ENCODE results near the gene TTBK1.

The TTBK1 gene

DNA sequence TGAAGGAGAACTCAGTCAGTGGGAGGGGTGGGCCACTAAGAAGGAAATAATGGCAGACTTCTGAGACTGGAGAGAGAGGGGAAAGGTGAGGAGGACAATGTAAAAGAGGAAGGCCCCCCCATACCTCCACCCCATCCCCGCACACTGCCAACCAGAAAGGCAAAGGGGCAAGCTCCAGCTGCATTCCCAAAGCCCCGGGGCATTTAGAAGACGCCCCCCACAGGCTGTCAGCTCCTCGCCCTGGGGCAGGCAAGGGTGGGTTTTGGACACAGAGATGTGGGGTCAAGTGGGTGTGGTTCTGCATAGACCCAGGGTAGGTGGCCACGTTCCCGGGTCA lies 34.0 kb downstream of the TTBK1 start:
- H3K36me3 Mint-ChIP-seq (ENCODE audit: low read depth) = no peaks in the 10 kb centered on the region
- H3K27ac Mint-ChIP-seq = no peak overlapping the region
- no peaks in the 10 kb centered on the region for H3K9me3 Mint-ChIP-seq
- peaks cover 93% of the 10 kb centered on the region for H3K27me3 Mint-ChIP-seq
- peaks cover 19% of the 10 kb centered on the region for H3K4me1 Mint-ChIP-seq (ENCODE audit: low read depth)
- intact Hi-C loops (cut with micrococcal nuclease) = no loop called here
- no peak overlapping the region for H3K4me3 Mint-ChIP-seq

DNA sequence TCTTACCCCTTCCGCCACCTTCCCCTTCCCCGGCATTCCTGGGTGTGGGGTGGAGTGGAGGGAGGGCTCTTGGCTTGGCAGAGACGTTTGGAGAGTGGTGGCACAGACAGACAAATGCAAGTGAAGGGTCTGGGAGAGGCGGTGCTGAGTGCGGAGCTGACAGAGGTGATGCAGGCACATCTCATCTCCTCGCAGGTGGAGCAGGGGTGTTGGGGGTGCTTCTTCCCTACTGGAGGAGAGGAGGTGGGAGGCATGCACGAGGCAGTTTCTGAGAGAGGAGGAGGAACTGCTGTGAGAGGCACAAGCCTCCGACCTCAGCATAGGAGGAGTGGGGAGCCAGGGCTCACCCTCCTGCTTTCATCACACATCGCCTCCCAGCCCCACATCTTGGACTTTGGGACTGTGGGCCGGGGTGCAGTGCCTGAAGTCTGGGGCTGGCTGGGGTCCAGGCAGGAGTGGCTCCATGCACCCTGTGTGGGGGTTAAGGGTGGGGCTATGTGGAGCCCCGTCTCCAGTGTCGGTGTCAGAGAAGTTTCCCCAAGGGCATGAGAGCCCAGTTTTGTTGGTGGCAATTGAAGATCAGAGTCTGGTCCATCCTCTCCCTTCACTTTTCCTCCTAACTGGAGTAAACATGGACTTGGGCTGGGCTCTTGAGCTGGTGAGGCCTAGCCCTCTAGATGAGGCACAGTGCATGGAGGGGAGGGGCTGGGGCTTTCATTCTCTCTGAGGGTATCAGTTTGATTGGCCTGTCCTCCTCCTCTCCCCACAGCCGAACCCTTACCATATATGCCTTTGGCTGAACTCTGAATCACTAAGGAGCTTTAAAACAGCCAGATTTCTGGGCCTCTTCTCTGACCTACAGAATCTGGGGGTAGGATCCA lies 34.6 kb downstream of the TTBK1 start:
- Mint-ChIP-seq H3K4me1 (ENCODE audit: low read depth) (peaks cover 23% of the 10 kb centered on the region), H3K4me3 (no peak overlapping the region), H3K36me3 (ENCODE audit: low read depth) (no peaks in the 10 kb centered on the region), H3K9me3 (no peaks in the 10 kb centered on the region), H3K27ac (no peak overlapping the region), H3K27me3 (peaks cover 91% of the 10 kb centered on the region)
- intact Hi-C loops (cut with micrococcal nuclease) = no loop called here

DNA sequence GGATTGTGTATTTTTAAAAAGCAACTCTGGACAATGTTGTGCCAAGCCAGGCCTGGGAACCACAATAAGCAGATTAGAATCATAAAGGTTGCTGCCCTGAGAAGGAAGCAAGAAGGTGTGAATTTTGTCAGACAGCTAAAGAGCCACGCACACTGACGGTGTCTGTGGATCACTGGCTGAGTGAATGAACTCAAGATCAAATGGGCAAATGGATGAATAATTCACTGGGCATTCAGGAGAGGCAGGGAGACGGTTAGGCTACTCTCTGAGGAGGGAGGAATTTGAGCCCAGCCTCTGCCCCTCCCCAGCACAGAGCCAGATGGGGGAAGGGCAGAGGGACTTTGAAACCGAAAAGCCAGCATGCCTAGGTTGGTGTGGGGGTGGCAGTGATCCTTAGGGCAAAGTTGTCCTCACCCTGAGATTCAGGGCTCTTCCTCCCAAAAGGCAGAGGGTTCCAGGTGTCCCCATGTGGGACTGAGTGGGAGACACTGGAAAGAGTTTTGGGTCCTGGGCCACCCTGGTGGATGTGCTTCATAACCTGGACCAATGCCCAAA lies 35.3 kb downstream of the TTBK1 start:
- Mint-ChIP-seq H3K4me1 (ENCODE audit: low read depth) (peaks cover 24% of the 10 kb centered on the region), H3K4me3 (no peak overlapping the region), H3K36me3 (ENCODE audit: low read depth) (no peaks in the 10 kb centered on the region), H3K27me3 (peaks cover 88% of the 10 kb centered on the region), H3K27ac (no peak overlapping the region), H3K9me3 (no peaks in the 10 kb centered on the region)
- intact Hi-C loops (cut with micrococcal nuclease) = no loop called here

DNA sequence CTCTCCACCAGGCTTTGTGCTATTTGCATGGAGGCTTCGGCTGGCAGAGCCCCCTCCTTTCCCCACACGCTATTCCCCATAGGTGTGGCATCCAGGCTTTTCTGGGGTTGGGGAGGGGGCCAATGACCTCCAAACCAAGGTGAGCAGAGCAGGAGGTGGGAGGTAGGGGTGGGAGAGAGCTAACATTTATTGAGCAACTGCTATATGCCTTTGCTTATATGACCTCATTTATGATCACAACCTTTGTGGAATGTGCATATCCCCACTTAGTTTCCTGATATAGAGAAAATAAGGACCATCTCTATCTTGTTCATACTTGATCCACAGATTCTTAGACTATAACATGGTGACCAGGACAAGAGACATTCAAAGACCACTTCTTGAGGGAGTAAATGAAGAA lies 37.0 kb downstream of the TTBK1 start:
- Mint-ChIP-seq H3K36me3 (ENCODE audit: low read depth) (no peaks in the 10 kb centered on the region), H3K4me3 (no peak overlapping the region), H3K9me3 (no peaks in the 10 kb centered on the region), H3K27me3 (peaks cover 86% of the 10 kb centered on the region), H3K27ac (no peak overlapping the region), H3K4me1 (ENCODE audit: low read depth) (peaks cover 13% of the 10 kb centered on the region)
- intact Hi-C loops (cut with micrococcal nuclease) = no loop called here

DNA sequence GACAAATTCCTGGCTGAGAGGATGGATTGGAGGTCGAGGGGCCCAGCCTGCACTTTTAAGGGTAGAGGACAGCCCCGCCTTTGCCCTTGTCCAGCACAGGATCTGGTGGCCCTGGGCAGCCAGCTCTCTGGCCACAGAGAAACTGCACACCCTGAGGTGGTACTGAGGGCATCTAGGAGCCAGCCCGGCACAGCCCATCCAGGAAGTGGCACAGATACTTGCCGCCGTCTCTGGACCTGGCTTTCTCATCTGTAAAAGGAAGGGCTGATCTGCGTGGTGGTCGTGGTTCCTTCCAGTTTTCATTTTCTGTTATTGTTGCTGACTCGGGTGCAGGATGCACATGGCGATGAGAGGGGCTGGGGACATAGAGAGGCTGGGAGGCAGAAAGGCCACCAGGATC lies 38.8 kb downstream of the TTBK1 start:
- Mint-ChIP-seq H3K9me3 (no peaks in the 10 kb centered on the region), H3K4me1 (ENCODE audit: low read depth) (peaks cover 5% of the 10 kb centered on the region), H3K4me3 (no peak overlapping the region), H3K27me3 (peaks cover 85% of the 10 kb centered on the region), H3K36me3 (ENCODE audit: low read depth) (no peaks in the 10 kb centered on the region), H3K27ac (no peak overlapping the region)
- intact Hi-C loops (cut with micrococcal nuclease) = no loop called here

DNA sequence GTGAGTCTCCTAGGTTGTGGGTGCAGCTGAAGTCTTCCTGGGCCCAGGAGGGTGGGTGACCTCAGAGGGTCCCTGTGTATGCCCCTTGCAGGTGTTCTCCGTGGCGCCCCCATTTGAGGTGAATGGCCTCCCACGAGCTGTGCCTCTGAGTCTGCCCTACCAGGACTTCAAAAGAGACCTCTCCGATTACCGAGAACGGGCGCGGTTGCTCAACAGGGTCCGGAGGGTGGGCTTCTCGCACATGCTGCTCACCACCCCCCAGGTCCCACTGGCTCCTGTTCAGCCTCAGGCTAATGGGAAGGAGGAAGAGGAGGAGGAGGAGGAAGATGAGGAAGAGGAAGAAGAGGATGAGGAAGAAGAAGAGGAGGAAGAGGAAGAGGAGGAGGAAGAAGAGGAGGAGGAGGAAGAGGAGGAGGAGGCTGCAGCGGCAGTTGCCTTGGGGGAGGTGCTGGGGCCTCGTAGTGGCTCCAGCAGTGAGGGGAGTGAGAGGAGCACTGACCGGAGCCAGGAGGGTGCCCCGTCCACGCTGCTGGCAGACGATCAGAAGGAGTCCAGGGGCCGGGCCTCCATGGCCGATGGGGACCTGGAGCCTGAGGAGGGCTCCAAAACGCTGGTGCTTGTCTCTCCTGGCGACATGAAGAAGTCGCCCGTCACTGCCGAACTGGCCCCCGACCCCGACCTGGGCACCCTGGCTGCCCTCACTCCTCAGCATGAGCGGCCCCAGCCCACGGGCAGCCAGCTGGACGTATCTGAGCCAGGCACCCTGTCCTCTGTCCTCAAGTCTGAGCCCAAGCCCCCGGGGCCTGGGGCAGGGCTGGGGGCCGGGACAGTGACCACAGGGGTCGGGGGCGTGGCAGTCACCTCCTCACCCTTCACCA lies 39.6 kb downstream of the TTBK1 start:
- no peak overlapping the region for H3K4me3 Mint-ChIP-seq
- H3K27me3 Mint-ChIP-seq = peaks cover 82% of the 10 kb centered on the region
- peaks cover 5% of the 10 kb centered on the region for H3K4me1 Mint-ChIP-seq (ENCODE audit: low read depth)
- intact Hi-C loops (cut with micrococcal nuclease) = no loop called here
- H3K9me3 Mint-ChIP-seq = no peaks in the 10 kb centered on the region
- no peaks in the 10 kb centered on the region for H3K36me3 Mint-ChIP-seq (ENCODE audit: low read depth)
- H3K27ac Mint-ChIP-seq = no peak overlapping the region

DNA sequence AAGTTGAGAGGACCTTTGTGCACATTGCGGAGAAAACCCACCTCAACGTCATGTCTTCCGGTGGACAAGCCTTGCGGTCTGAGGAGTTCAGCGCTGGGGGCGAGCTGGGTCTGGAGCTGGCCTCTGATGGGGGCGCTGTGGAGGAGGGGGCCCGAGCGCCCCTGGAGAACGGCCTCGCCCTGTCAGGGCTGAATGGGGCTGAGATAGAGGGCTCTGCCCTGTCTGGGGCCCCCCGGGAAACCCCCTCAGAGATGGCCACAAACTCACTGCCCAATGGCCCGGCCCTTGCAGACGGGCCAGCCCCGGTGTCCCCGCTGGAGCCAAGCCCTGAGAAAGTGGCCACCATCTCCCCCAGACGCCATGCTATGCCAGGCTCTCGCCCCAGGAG lies 40.2 kb downstream of the TTBK1 start:
- no peak overlapping the region for H3K4me3 Mint-ChIP-seq
- H3K4me1 Mint-ChIP-seq (ENCODE audit: low read depth) = peaks cover 5% of the 10 kb centered on the region
- H3K27ac Mint-ChIP-seq = no peak overlapping the region
- H3K36me3 Mint-ChIP-seq (ENCODE audit: low read depth) = no peaks in the 10 kb centered on the region
- H3K27me3 Mint-ChIP-seq = peaks cover 78% of the 10 kb centered on the region
- intact Hi-C loops (cut with micrococcal nuclease) = no loop called here
- no peaks in the 10 kb centered on the region for H3K9me3 Mint-ChIP-seq

DNA sequence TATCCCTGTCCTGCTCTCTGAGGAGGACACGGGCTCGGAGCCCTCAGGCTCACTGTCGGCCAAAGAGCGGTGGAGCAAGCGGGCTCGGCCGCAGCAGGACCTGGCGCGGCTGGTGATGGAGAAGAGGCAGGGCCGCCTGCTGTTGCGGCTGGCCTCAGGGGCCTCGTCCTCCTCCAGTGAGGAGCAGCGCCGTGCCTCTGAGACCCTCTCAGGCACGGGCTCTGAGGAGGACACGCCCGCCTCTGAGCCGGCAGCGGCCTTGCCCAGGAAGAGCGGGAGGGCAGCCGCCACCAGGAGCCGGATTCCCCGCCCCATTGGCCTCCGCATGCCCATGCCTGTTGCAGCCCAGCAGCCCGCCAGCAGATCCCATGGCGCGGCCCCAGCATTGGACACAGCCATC lies 40.6 kb downstream of the TTBK1 start:
- H3K36me3 Mint-ChIP-seq (ENCODE audit: low read depth) = no peaks in the 10 kb centered on the region
- H3K27ac Mint-ChIP-seq = no peak overlapping the region
- H3K4me1 Mint-ChIP-seq (ENCODE audit: low read depth) = peaks cover 5% of the 10 kb centered on the region
- peaks cover 75% of the 10 kb centered on the region for H3K27me3 Mint-ChIP-seq
- H3K9me3 Mint-ChIP-seq = no peaks in the 10 kb centered on the region
- no peak overlapping the region for H3K4me3 Mint-ChIP-seq
- intact Hi-C loops (cut with micrococcal nuclease) = no loop called here

DNA sequence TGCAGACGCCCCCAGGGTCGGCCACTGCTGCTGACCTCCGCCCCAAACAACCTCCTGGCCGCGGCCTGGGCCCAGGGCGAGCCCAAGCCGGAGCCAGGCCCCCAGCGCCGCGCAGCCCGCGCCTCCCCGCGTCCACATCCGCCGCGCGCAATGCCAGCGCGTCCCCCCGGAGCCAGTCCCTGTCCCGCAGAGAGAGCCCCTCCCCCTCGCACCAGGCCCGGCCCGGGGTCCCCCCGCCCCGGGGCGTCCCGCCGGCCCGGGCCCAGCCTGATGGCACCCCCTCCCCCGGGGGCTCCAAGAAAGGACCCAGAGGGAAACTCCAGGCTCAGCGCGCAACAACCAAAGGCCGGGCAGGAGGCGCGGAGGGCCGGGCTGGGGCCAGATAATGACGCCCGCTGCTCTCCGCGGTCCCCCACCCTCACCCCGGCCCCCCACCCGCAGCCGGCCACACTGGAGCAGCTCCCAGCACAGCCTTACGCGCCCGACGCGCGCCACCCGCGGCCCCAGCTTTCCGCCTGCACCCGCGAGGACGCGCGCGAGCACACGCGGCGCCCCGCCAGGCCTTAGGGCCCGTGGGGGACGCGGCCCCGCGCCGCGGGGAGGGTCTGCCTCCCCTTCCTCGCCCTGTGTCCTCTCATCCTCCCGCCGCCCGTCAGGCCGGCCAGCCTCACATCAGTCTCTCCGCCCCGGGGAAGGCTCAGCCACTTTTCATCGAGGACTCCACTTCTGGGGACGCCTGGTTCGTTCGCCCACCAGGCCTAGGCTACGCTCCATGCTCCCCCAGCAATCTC lies 41.9 kb downstream of the TTBK1 start:
- Mint-ChIP-seq H3K36me3 (ENCODE audit: low read depth) (no peaks in the 10 kb centered on the region), H3K9me3 (no peaks in the 10 kb centered on the region), H3K4me1 (ENCODE audit: low read depth) (peaks cover 5% of the 10 kb centered on the region), H3K27me3 (peaks cover 64% of the 10 kb centered on the region), H3K4me3 (no peak overlapping the region), H3K27ac (no peak overlapping the region)
- intact Hi-C loops (cut with micrococcal nuclease) = no loop called here

DNA sequence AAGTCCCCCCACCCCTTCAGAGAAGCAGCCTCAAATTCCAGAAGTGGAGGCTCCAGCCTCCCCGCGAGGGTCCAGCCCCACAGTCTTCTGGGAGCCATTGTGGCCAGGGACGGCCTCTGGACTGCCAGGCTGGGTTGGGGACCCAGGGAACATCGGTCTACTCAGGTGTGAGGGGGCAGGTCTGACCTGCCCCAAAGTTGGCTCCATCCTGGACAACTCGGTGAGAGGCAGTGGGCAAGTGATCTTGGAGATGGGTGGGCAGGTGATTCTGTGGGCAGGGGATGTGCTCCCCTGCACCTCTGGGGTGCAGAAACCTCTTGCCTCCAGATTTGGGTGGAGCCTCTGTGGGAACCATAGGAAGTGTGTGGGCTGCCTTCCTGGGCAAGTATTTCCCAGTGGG lies 42.6 kb downstream of the TTBK1 start:
- Mint-ChIP-seq H3K27ac (no peak overlapping the region), H3K4me1 (ENCODE audit: low read depth) (peaks cover 5% of the 10 kb centered on the region), H3K9me3 (no peaks in the 10 kb centered on the region), H3K36me3 (ENCODE audit: low read depth) (no peaks in the 10 kb centered on the region), H3K27me3 (peaks cover 60% of the 10 kb centered on the region), H3K4me3 (no peak overlapping the region)
- intact Hi-C loops (cut with micrococcal nuclease) = no loop called here

DNA sequence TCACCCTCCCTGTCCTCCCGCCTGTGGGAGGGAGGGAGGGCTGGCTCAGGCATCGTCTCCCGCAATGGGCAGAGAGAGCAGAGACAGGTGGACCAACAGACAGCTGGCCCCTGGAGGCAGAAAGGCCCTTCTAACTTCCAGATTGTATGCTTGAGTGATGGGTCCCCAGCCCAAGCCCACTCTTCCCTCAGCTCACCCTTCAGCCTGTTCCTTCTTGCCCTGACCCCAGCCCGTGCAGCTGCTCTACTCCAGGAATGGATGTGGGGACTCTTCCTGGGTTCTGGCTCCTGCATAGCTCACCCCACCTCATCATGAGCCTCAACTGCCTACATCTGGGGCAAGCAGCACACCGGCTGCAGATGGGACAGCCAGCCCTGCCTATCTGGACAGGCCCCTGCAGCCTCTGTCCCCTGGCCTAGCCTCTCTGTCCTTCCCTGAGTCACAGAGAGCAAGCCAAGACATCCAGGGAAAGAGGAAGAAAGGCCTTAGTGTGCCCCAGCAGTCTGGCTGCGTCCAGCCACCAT lies 43.2 kb downstream of the TTBK1 start:
- no peak overlapping the region for H3K27ac Mint-ChIP-seq
- no peaks in the 10 kb centered on the region for H3K9me3 Mint-ChIP-seq
- H3K36me3 Mint-ChIP-seq (ENCODE audit: low read depth) = no peaks in the 10 kb centered on the region
- peaks cover 54% of the 10 kb centered on the region for H3K27me3 Mint-ChIP-seq
- intact Hi-C loops (cut with micrococcal nuclease) = no loop called here
- H3K4me3 Mint-ChIP-seq = no peak overlapping the region
- peaks cover 5% of the 10 kb centered on the region for H3K4me1 Mint-ChIP-seq (ENCODE audit: low read depth)

DNA sequence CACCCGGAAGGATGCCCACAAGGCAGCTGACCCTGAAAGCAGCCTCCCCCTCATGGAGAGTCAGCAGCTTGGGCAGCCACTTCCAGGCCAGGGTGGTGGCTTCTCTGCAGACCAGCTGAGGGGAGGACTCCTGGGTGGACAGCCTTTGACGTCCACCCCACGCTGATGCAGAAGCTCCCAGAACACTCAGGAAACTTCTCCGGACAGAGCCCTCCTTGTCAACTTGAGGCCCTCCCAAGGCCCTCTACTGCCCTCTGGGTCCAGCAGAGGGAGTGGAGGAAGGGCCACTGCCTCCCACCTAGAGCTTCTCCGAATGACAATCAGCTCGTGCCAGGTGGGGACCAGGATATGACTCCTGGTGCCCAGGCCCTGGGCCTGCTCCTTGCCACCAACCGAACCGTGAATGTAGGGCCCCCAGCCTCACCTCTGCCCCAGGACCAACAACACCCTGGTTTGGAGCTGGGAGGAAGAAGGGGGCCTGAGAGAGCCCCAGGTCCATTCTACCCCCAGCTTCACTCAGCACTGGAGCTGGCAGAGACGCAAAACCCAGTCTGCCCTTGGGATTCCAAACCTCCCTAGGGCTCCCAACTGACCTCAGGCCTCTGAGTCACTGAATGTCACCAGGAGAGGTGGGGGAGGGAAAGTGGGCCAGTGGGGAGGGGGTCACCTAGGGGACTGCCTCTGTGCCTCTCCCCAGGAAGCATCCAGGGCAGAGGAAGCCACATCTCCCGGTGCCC lies 43.9 kb downstream of the TTBK1 start:
- Mint-ChIP-seq H3K9me3 (no peaks in the 10 kb centered on the region), H3K36me3 (ENCODE audit: low read depth) (no peaks in the 10 kb centered on the region), H3K4me1 (ENCODE audit: low read depth) (peaks cover 5% of the 10 kb centered on the region), H3K4me3 (no peak overlapping the region), H3K27ac (no peak overlapping the region), H3K27me3 (peaks cover 48% of the 10 kb centered on the region)
- intact Hi-C loops (cut with micrococcal nuclease) = no loop called here

All from dendritic cell treated with granulocyte-macrophage colony-stimulating factor and Interleukin-4, amounts not matched to agents 40 ng/mL and 50 ng/mL, for 4 days (primary cell).